Astrocyte (in vitro differentiated cells and primary cell): Measurements from ENCODE around the gene JAML.

Experiments used
- EZH2 ChIP-seq: IDR thresholded peaks from 2 replicates; pipeline ENCODE4 v1.6.1; 2012; ENCODE audit warnings: mild to moderate bottlenecking, low read length, inconsistent platforms; ENCODE audit not compliant: insufficient read depth
- TF ChIP-seq, protein P1 (sequence below): IDR thresholded peaks from 2 replicates; pipeline ENCODE4 v1.5.1; 2011; ENCODE audit warnings: low read depth, mild to moderate bottlenecking, inconsistent platforms, low read length, moderate library complexity; ENCODE audit not compliant: insufficient read depth

DNA sequence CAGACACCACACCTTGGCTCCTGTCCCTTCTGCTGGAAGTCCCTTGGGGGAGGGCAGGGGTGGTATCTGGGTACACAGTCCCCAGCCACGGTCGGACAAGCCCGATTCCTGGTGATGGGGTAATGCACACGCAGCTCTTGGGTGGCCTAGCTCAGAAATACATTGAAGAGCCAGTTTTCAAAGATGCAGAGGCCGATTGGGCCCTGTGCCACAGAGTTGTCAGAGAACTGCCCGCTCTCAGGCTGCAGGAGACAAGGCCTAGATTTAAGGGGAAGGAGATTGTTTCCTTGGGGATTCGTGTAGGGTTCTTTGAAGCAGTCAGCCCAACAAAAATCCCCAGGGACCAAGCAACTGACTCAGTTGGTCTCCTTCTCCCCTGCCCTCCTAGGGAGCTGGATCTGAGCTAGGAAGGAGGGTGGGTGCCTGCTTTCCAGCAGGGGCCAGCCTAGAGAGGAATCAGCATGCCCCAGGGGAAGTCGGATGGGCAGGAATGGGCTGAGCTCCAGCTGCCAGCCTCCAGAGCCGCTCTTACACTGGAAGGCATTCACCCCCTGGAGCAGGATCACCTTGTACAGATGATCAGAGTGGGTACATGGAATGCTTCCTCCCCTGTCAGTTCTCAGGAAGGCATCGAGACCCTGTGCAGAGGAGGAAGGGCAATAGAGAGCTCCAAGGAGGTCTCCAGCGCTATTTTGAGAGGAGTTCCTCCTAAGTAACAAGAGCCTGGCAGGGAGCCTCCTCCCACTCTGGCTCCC is 68.9 kb downstream of the JAML start:
- TF ChIP-seq, protein P1, sequence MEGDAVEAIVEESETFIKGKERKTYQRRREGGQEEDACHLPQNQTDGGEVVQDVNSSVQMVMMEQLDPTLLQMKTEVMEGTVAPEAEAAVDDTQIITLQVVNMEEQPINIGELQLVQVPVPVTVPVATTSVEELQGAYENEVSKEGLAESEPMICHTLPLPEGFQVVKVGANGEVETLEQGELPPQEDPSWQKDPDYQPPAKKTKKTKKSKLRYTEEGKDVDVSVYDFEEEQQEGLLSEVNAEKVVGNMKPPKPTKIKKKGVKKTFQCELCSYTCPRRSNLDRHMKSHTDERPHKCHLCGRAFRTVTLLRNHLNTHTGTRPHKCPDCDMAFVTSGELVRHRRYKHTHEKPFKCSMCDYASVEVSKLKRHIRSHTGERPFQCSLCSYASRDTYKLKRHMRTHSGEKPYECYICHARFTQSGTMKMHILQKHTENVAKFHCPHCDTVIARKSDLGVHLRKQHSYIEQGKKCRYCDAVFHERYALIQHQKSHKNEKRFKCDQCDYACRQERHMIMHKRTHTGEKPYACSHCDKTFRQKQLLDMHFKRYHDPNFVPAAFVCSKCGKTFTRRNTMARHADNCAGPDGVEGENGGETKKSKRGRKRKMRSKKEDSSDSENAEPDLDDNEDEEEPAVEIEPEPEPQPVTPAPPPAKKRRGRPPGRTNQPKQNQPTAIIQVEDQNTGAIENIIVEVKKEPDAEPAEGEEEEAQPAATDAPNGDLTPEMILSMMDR = no peak
- peak; percentile 20 for TF ChIP-seq EZH2
